OCI-LY3 (cell line): ENCODE measurements around the gene PMVK.

Experiments
- CTCF ChIP-seq: fragments of 200-600, 300-600 bp; sonication (generic); IDR thresholded peaks from 2 replicates; pipeline ENCODE4 v1.5.1; 2014; ENCODE audit warnings: antibody characterized with exemption, low read length, low read depth
- EZH2phosphoT487 ChIP-seq: fragments of 200-600 bp; shearing (Covaris generic); IDR thresholded peaks from 2 replicates; pipeline ENCODE4 v1.6.1; 2018; ENCODE audit warnings: antibody characterized with exemption, mixed run types, low read depth

GRCh38 chr1:154913273-154913672 is 23.2 kb downstream of the PMVK start:
- no peak for TF ChIP-seq CTCF
- TF ChIP-seq EZH2phosphoT487 = no peak
